ENCODE data around the gene RALGDS.

DNA sequence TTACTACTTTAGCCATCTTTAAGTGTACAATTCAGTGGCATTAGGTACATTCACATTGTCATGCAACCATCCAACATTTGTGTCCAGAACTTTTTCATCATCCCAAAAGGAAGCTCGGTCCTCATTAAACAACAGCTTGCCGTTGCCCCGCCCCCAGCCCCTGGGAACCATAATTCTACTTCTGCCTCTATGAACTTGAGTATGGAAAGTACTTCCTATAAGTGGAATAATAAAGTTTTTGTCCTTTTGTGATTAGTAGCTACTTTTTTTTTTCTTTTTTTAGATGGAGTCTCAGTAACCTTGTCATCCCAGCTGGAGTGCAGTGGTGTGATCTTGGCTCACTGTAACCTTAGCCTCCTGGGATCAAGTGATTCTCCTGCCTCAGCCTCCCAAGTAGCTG, 37.7 kb upstream of the RALGDS start:
- TF ChIP-seq POLR2A (IDR thresholded peaks at IDR 0.05) = no peak
- TF ChIP-seq, protein P1, sequence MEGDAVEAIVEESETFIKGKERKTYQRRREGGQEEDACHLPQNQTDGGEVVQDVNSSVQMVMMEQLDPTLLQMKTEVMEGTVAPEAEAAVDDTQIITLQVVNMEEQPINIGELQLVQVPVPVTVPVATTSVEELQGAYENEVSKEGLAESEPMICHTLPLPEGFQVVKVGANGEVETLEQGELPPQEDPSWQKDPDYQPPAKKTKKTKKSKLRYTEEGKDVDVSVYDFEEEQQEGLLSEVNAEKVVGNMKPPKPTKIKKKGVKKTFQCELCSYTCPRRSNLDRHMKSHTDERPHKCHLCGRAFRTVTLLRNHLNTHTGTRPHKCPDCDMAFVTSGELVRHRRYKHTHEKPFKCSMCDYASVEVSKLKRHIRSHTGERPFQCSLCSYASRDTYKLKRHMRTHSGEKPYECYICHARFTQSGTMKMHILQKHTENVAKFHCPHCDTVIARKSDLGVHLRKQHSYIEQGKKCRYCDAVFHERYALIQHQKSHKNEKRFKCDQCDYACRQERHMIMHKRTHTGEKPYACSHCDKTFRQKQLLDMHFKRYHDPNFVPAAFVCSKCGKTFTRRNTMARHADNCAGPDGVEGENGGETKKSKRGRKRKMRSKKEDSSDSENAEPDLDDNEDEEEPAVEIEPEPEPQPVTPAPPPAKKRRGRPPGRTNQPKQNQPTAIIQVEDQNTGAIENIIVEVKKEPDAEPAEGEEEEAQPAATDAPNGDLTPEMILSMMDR (IDR thresholded peaks at IDR 0.05) = no peak

Data from esophagus squamous epithelium (tissue), 4 donors.